Spleen (tissue), 11 donors: ENCODE data around the gene GABRG3. TPM values are rescaled to one million over a fixed set of nuclear protein-coding genes. Genes with fewer than 3 reads are reported as not detected.

Source experiments
- DNase-seq: peaks from one replicate; pipeline ENCODE4 v3.0.0-alpha.2; 2020
- H3K27ac ChIP-seq, 8 donors: fragments of 200-600 bp; sonication (generic) in 7 of 8; 1 replicate in 4 of 8; 2 replicates in 4 of 8; pipeline versions ENCODE4 v1.5.0 to v1.8.0; 2016 to 2021; ENCODE audit warnings: inconsistent platforms in 4 of 8, mild to moderate bottlenecking in 4 of 8, moderate library complexity in 1 of 8
- H3K27me3 ChIP-seq, 7 donors: fragments of 200-600 bp; sonication (generic) in 6 of 7; replicated peaks in 1 of 7; 1 replicate in 4 of 7; 2 replicates in 3 of 7; pipeline versions ENCODE4 v1.5.0 to v1.8.0; 2016 to 2021; ENCODE audit warnings: inconsistent platforms in 3 of 7, mild to moderate bottlenecking in 1 of 7
- H3K36me3 ChIP-seq, 6 donors: fragments of 200-600 bp; sonication (generic) in 5 of 6; 1 replicate in 4 of 6; 2 replicates in 2 of 6; pipeline versions ENCODE4 v1.5.0 to v1.8.0; 2016 to 2021; ENCODE audit warnings: inconsistent platforms in 2 of 6
- H3K4me1 ChIP-seq, 6 donors: fragments of 200-600 bp; sonication (generic) in 5 of 6; 1 replicate in 3 of 6; 2 replicates in 3 of 6; pipeline versions ENCODE4 v1.5.0 to v1.8.0; 2016 to 2021; ENCODE audit warnings: inconsistent platforms in 3 of 6
- H3K4me3 ChIP-seq, 8 donors: fragments of 200-600 bp; sonication (generic) in 7 of 8; 1 replicate in 4 of 8; 2 replicates in 4 of 8; pipeline versions ENCODE4 v1.5.0 to v1.8.0; 2016 to 2021; ENCODE audit warnings: inconsistent platforms in 4 of 8, mild to moderate bottlenecking in 4 of 8, moderate library complexity in 2 of 8
- H3K9me3 ChIP-seq, 8 donors: fragments of 200-600 bp; sonication (generic) in 7 of 8; 1 replicate in 4 of 8; 2 replicates in 4 of 8; pipeline versions ENCODE4 v1.5.0 to v1.8.0; 2016 to 2021; ENCODE audit warnings: inconsistent platforms in 4 of 8
- POLR2A ChIP-seq, 3 donors: fragments of 450-650 bp; IDR thresholded peaks; one replicate each; pipeline ENCODE4 v1.5.1; 2017; ENCODE audit warnings: antibody characterized with exemption in 3 of 3, mild to moderate bottlenecking in 1 of 3
- POLR2AphosphoS5 ChIP-seq, 3 donors: sonication (generic); formaldehyde crosslinking; IDR thresholded peaks; one replicate each; pipeline ENCODE4 v1.5.1; 2017; ENCODE audit warnings: antibody characterized with exemption in 3 of 3
- WGBS, 5 donors: extraction: QIAGEN DNeasy Blood & Tissue Kit in 3 of 5; methylation state at CpG; one replicate each; pipeline versions ENCODE4 v1.1.5 to v1.1.7; 2013 to 2018; 5-methylcytosine and 5-hydroxymethylcytosine counted together
- intact Hi-C: fragments of 100-400 bp; cut with DNase I; formaldehyde crosslinking; loops from one replicate; pipeline ENCODE4 v1.15.0; 2023; ENCODE audit warnings: low total_unique reads
- polyA plus RNA-seq, 3 donors: library from polyadenylated mRNA; stranded (reverse); fragments of 200-250 nt; gene quantifications; one replicate each; pipeline ENCODE4 v1.2.1, GENCODE V29; 2013
- total RNA-seq, 7 donors: library from RNA; depleted of rRNA in 3 of 7; stranded (reverse); fragments of >200 nt in 3 of 7; fragmentation: NEBNext Ultra II Directional in 4 of 7; extraction: Animal tissue kit (Norgen Biotek cat#: 25700) in 4 of 7; gene quantifications; one replicate each; pipeline versions ENCODE4 v1.1.0 to v1.2.1, GENCODE V29; 2016 to 2021
- TF ChIP-seq, protein P1 (sequence below), 11 experiments: fragments of 200-600 bp in 7 of 11; fragments of 450-650 bp in 4 of 11; sonication (generic) in 4 of 11; IDR thresholded peaks in 8 of 11; conservative IDR thresholded peaks in 3 of 11; 1 replicate in 7 of 11; 2 replicates in 4 of 11; pipeline versions ENCODE4 v1.4.0 to v1.8.0; 2016 to 2021; ENCODE audit warnings: antibody characterized with exemption in 11 of 11, inconsistent platforms in 4 of 11, mild to moderate bottlenecking in 1 of 11
- donor health status: healthy with polysubstance abuse.
- donor health status: DM: no; HTN: no; CAD: no; lungs with moderate emphysema.
- donor health status: DM: no; HTN: no; CAD: no.
- donor health status: Bipolar disorder and iron deficiency.
- donor health status: healthy.
- donor health status: DM: no; HTN: no; CAD: no.
- donor health status: DM: yes; HTN: yes; CAD: no.

GABRG3 gene
- total and polyA plus RNA-seq, 10 donors = 0.14 to 19.6 (median 1.6) TPM

DNA sequence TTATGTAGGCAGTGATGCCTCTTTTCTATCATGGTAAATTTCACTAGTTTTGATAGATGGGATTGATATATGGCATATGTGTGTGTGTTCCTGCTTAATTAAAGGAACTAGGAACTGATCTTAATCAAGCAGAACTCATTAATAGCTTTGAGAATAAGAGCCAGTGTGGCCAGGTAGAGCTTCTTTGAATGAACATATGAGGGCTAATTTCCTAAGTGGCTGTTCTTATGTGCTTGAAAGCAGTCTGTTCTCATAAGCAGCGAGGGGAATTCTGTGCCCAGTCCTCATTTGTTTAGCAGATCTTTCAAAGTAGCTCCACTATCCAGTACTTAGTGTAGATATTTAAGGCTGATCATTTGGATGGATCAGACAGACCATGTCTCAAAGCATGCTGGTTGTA is 164.2 kb downstream of the GABRG3 start:
- H3K9me3 ChIP-seq = peaks cover 0 to 13% (median 1%) of the 10 kb centered on the region in 8 donors
- no peaks in the 10 kb centered on the region for H3K27me3 ChIP-seq
- no peak overlapping the region for H3K4me3 ChIP-seq
- intact Hi-C loops = no loop called here
- WGBS, 5 donors = 58 to 72% (median 65%) methylated on average over 1 of the region's 1 CpG
- no peaks in the 10 kb centered on the region for H3K36me3 ChIP-seq
- TF ChIP-seq POLR2A (IDR thresholded peaks at IDR 0.05) = no peak
- TF ChIP-seq, protein P1, sequence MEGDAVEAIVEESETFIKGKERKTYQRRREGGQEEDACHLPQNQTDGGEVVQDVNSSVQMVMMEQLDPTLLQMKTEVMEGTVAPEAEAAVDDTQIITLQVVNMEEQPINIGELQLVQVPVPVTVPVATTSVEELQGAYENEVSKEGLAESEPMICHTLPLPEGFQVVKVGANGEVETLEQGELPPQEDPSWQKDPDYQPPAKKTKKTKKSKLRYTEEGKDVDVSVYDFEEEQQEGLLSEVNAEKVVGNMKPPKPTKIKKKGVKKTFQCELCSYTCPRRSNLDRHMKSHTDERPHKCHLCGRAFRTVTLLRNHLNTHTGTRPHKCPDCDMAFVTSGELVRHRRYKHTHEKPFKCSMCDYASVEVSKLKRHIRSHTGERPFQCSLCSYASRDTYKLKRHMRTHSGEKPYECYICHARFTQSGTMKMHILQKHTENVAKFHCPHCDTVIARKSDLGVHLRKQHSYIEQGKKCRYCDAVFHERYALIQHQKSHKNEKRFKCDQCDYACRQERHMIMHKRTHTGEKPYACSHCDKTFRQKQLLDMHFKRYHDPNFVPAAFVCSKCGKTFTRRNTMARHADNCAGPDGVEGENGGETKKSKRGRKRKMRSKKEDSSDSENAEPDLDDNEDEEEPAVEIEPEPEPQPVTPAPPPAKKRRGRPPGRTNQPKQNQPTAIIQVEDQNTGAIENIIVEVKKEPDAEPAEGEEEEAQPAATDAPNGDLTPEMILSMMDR (IDR thresholded peaks at IDR 0.05 in 8 of 11, conservative IDR thresholded peaks at IDR 0.05 in 3 of 11) = no peak
- TF ChIP-seq POLR2AphosphoS5 (IDR thresholded peaks at IDR 0.05) = no peak
- no peak for DNase-seq
- H3K4me1 ChIP-seq = peaks cover 0 to 6% (median 0%) of the 10 kb centered on the region in 6 donors
- H3K27ac ChIP-seq = no peak overlapping the region

DNA sequence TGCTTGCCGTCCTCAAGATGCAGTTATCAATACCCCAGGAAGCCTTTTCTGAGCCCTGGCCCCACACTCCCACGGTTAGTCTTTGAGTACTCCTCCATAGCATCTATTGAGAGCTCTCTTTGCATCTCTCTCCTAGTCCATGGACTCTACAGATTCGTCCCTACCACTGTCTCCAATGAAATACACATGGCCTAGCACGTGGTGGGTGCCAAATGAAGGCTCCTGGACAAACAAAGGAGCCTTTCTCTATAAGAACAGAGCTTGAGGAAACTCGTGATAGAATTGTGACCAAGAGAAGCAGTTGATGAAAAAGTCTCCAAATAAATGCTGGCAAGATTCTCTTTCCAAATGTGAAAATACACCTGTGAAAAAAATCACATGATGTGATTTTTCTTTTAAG is 166.1 kb downstream of the GABRG3 start:
- WGBS, 5 donors = 49 to 63% (median 51%) methylated on average over 5 of the region's 5 CpGs
- intact Hi-C loops = no loop called here
- TF ChIP-seq POLR2AphosphoS5 (IDR thresholded peaks at IDR 0.05) (no peak), POLR2A (IDR thresholded peaks at IDR 0.05) (no peak)
- TF ChIP-seq, protein P1 (IDR thresholded peaks at IDR 0.05 in 8 of 11, conservative IDR thresholded peaks at IDR 0.05 in 3 of 11) = no peak

DNA sequence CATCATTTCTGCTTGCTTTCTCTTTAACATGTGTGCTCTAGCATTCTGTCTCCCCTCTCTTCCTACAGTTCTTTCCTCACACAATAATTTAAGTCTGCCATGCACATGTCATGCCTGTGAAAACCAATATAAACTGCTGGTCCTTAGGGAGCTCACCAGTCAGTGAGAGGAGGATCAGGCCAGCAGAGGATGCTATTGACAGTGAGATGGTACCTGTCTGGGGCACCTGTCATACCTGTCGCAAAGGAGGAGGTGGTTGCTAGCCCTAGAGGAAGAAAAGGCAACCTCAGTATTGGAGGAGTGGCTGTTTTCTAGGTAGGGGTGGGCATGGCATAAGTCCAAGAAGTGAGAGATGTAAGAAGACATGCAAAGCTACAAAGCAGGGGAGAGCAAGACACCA is 194.6 kb downstream of the GABRG3 start:
- TF ChIP-seq, protein P1 (IDR thresholded peaks at IDR 0.05 in 8 of 11, conservative IDR thresholded peaks at IDR 0.05 in 3 of 11) = no peak
- TF ChIP-seq POLR2A (IDR thresholded peaks at IDR 0.05) (no peak), POLR2AphosphoS5 (IDR thresholded peaks at IDR 0.05) (no peak)
- no peaks in the 10 kb centered on the region for H3K27me3 ChIP-seq
- peaks cover 0 to 33% (median 14%) of the 10 kb centered on the region in 8 donors for H3K9me3 ChIP-seq
- no peaks in the 10 kb centered on the region for H3K4me1 ChIP-seq
- H3K27ac ChIP-seq = no peak overlapping the region
- no peak for DNase-seq
- WGBS, 5 donors = 73 to 100% (median 87%) methylated on average over 1 of the region's 1 CpG
- intact Hi-C loops = no loop called here
- H3K36me3 ChIP-seq = no peaks in the 10 kb centered on the region
- no peak overlapping the region for H3K4me3 ChIP-seq

More for the DNA sequence above, 166.1 kb downstream of the GABRG3 start:
- H3K27ac ChIP-seq = no peak overlapping the region
- H3K4me3 ChIP-seq = no peak overlapping the region
- H3K4me1 ChIP-seq = peaks cover 0 to 6% (median 0%) of the 10 kb centered on the region in 6 donors
- peaks cover 0 to 12% (median 0%) of the 10 kb centered on the region in 8 donors for H3K9me3 ChIP-seq
- no peaks in the 10 kb centered on the region for H3K36me3 ChIP-seq
- H3K27me3 ChIP-seq = no peaks in the 10 kb centered on the region
- DNase-seq = no peak

DNA sequence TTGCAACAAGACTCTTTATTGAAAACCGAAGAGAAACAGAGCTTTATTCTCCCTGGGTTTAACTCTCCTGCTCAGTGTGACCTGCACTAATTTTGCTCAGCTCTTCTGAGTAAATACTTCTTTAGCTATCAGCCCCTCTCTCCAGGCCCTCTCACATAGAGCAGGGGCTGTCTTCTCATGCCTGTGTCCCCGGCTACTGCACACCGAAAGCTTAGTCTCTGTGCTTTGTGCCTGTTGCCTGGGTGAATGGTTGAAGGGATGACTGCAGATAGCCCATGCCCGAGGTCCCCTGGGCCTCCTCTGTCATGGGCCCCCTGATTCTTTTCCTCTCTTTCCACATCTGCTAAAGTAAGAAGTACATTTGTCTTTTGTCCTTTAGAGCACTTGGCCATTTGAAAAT is 195.9 kb downstream of the GABRG3 start:
- Histone ChIP-seq H3K27me3 (no peaks in the 10 kb centered on the region), H3K27ac (no peak overlapping the region), H3K4me3 (no peak overlapping the region), H3K36me3 (no peaks in the 10 kb centered on the region), H3K4me1 (no peaks in the 10 kb centered on the region), H3K9me3 (peaks cover 0 to 21% (median 6%) of the 10 kb centered on the region in 8 donors)
- intact Hi-C loops = no loop called here
- TF ChIP-seq POLR2A (IDR thresholded peaks at IDR 0.05) (no peak), POLR2AphosphoS5 (IDR thresholded peaks at IDR 0.05) (no peak)
- TF ChIP-seq, protein P1 (IDR thresholded peaks at IDR 0.05 in 8 of 11, conservative IDR thresholded peaks at IDR 0.05 in 3 of 11) = no peak
- no peak for DNase-seq
- WGBS, 5 donors = 53 to 80% (median 75%) methylated on average over 4 of the region's 4 CpGs
